Epithelial cell of esophagus (primary cell): ENCODE results near the gene TMEM18.

Experiments used
- DNase-seq: peaks from one replicate; pipeline ENCODE4 v3.0.0; 2010; ENCODE audit warnings: low read depth
- H3K4me3 ChIP-seq: 2 replicates; pipeline ENCODE4 v1.5.1; 2011; ENCODE audit warnings: mild to moderate bottlenecking, low read length, control low read depth
- TF ChIP-seq, protein P1 (sequence below): IDR thresholded peaks from 2 replicates; pipeline ENCODE4 v1.5.1; 2011; ENCODE audit warnings: low read depth, mild to moderate bottlenecking, low read length, control low read depth, inconsistent platforms; ENCODE audit not compliant: insufficient read depth; ENCODE audit errors: missing control alignments

TMEM18 gene

GRCh38 chr2:660029-660428 is 17.2 kb downstream of the TMEM18 start:
- H3K4me3 ChIP-seq, result no peak overlapping the region
- TF ChIP-seq, protein P1, sequence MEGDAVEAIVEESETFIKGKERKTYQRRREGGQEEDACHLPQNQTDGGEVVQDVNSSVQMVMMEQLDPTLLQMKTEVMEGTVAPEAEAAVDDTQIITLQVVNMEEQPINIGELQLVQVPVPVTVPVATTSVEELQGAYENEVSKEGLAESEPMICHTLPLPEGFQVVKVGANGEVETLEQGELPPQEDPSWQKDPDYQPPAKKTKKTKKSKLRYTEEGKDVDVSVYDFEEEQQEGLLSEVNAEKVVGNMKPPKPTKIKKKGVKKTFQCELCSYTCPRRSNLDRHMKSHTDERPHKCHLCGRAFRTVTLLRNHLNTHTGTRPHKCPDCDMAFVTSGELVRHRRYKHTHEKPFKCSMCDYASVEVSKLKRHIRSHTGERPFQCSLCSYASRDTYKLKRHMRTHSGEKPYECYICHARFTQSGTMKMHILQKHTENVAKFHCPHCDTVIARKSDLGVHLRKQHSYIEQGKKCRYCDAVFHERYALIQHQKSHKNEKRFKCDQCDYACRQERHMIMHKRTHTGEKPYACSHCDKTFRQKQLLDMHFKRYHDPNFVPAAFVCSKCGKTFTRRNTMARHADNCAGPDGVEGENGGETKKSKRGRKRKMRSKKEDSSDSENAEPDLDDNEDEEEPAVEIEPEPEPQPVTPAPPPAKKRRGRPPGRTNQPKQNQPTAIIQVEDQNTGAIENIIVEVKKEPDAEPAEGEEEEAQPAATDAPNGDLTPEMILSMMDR, result no peak
- no peak for DNase-seq

- TF ChIP-seq, protein P1, result no peak
- H3K4me3 ChIP-seq, result no peak overlapping the region
- no peak for DNase-seq
Measured at GRCh38 chr2:658426-658825, 18.8 kb downstream of the TMEM18 start.

- TF ChIP-seq, protein P1, result no peak
- no peak for DNase-seq
- H3K4me3 ChIP-seq, result no peak overlapping the region
Measured at GRCh38 chr2:657766-658165, 19.4 kb downstream of the TMEM18 start.

DNA sequence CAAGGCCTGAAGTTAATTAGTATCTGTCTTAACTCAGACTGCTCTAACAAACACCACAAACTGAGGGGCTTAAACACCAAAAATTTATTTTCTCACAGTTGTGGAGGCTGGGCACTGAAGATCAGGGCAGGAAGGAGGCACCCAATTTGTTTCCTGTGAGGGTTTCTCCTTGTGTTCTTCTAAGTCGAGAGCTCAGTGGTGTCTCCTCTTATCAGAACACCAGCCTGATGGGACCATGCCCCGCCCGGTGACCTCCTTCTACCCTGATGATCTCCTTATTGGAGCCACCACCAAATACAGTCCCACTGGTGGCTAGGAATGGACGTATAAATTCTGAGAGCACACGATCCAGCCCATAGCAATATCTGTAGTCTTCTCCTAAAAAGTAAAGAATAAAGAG is 20.5 kb downstream of the TMEM18 start:
- no peak for DNase-seq
- no peak overlapping the region for H3K4me3 ChIP-seq
- TF ChIP-seq, protein P1, result no peak

- DNase-seq, result no peak
- TF ChIP-seq, protein P1, result no peak
- H3K4me3 ChIP-seq, result no peak overlapping the region
Measured at GRCh38 chr2:655626-656025, 21.6 kb downstream of the TMEM18 start.

GRCh38 chr2:654896-655295 is 22.3 kb downstream of the TMEM18 start:
- TF ChIP-seq, protein P1, result no peak
- no peak for DNase-seq
- H3K4me3 ChIP-seq, result no peak overlapping the region

GRCh38 chr2:653645-654425 is 23.4 kb downstream of the TMEM18 start:
- TF ChIP-seq, protein P1, result no peak
- no peak for DNase-seq
- no peak overlapping the region for H3K4me3 ChIP-seq
